NT2/D1 (cell line): ENCODE results near the gene ARPIN.

Experiments used
- DNase-seq: peaks from one replicate; pipeline ENCODE4 v3.0.0-alpha.2; 2011; ENCODE audit warnings: low read depth, low spot score
- H3K27me3 ChIP-seq: 2 replicates; pipeline ENCODE4 v1.6.0; 2011; ENCODE audit warnings: mild to moderate bottlenecking; ENCODE audit not compliant: insufficient read length, insufficient read depth
- H3K36me3 ChIP-seq: 2 replicates; pipeline ENCODE4 v1.6.1; 2011; ENCODE audit warnings: mild to moderate bottlenecking, low read length, mixed read lengths; ENCODE audit not compliant: insufficient read depth, insufficient read length
- H3K4me1 ChIP-seq: 2 replicates; pipeline ENCODE4 v1.5.1; 2011; ENCODE audit not compliant: insufficient read depth, insufficient read length
- H3K4me3 ChIP-seq: 2 replicates; pipeline ENCODE4 v1.5.1; 2011; ENCODE audit warnings: low read depth; ENCODE audit not compliant: insufficient read length
- H3K9ac ChIP-seq: 2 replicates; pipeline ENCODE4 v1.6.0; 2011; ENCODE audit warnings: low read depth; ENCODE audit not compliant: insufficient read length
- H3K9me3 ChIP-seq: 2 replicates; pipeline ENCODE4 v1.5.1; 2011; ENCODE audit warnings: mild to moderate bottlenecking, low read length; ENCODE audit not compliant: insufficient read depth
- SUZ12 ChIP-seq: IDR thresholded peaks from 2 replicates; pipeline ENCODE4 v1.6.1; 2011; ENCODE audit not compliant: insufficient read length, insufficient read depth; ENCODE audit errors: extremely low read depth
- YY1 ChIP-seq: IDR thresholded peaks from 2 replicates; pipeline ENCODE4 v1.6.1; 2011; ENCODE audit not compliant: insufficient read length, insufficient read depth
- ZNF274 ChIP-seq: IDR thresholded peaks from 2 replicates; pipeline ENCODE4 v1.6.1; 2011; ENCODE audit warnings: mild to moderate bottlenecking, low read depth, low read length

Gene ARPIN

GRCh38 chr15:89847101-89847500 lies 65.7 kb downstream of the ARPIN start:
- H3K36me3 ChIP-seq: peaks cover 22% of the 10 kb centered on the region
- no peak overlapping the region for H3K9ac ChIP-seq
- no peaks in the 10 kb centered on the region for H3K4me1 ChIP-seq
- H3K27me3 ChIP-seq: no peaks in the 10 kb centered on the region
- no peak overlapping the region for H3K4me3 ChIP-seq
- TF ChIP-seq ZNF274: no peak
- no peak for TF ChIP-seq SUZ12
- TF ChIP-seq YY1: no peak
- no peaks in the 10 kb centered on the region for H3K9me3 ChIP-seq
- no peak for DNase-seq

GRCh38 chr15:89845305-89845893 lies 67.4 kb downstream of the ARPIN start:
- Histone ChIP-seq H3K4me1 (no peaks in the 10 kb centered on the region), H3K9ac (no peak overlapping the region), H3K36me3 (peaks cover 15% of the 10 kb centered on the region), H3K9me3 (no peaks in the 10 kb centered on the region), H3K27me3 (no peaks in the 10 kb centered on the region), H3K4me3 (no peak overlapping the region)
- DNase-seq: no peak
- TF ChIP-seq SUZ12 (no peak), ZNF274 (no peak), YY1 (no peak)
